ENCODE data around the gene TMSB10.
A peak's percentile ranks its signal among the peaks of the same experiment; 100 is the strongest.
"Not testable (repeated sequence)": the region's sequence is repeated elsewhere in the genome, so short reads cannot be mapped to it uniquely, and the experiment has no call there.

TMSB10 gene

DNA sequence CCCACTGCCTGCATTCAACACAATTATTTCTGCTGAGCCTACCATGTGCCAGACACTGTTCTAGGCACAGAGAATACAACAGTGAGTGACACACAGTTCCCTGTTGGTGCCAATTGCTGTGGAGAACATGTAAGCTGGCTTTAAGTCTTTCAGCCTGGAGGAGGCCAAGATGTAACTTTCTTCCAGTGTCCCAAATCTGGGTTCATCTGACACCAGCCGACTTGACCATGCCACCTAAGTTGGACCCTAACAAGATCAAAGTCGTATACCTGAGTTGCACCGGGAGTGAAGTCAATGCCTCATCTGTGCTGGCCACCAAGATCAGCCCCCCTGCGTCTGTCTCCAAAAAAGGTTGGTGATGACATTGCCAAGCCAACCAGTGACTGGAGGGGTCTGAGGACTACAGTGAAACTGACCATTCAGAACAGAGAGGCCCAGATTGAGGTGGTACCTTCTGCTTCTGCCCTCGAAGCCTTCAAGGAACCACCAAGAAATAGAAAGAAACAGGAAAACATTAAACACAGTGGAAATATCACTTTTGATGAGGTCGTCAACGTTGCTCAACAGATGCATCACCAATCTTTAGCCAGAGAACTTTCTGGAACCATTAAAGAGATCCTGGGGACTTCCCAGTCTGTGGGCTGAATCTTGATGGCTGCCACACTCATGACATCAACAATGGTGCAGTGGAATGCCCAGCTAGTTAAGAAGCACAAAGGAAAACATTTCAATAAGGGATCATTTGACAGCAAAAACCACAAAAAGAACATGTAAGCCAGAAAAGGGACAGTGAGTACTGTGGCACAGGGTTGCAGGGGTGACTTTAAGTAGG is 30.9 kb upstream of the TMSB10 start:
- TF ChIP-seq, protein P1, sequence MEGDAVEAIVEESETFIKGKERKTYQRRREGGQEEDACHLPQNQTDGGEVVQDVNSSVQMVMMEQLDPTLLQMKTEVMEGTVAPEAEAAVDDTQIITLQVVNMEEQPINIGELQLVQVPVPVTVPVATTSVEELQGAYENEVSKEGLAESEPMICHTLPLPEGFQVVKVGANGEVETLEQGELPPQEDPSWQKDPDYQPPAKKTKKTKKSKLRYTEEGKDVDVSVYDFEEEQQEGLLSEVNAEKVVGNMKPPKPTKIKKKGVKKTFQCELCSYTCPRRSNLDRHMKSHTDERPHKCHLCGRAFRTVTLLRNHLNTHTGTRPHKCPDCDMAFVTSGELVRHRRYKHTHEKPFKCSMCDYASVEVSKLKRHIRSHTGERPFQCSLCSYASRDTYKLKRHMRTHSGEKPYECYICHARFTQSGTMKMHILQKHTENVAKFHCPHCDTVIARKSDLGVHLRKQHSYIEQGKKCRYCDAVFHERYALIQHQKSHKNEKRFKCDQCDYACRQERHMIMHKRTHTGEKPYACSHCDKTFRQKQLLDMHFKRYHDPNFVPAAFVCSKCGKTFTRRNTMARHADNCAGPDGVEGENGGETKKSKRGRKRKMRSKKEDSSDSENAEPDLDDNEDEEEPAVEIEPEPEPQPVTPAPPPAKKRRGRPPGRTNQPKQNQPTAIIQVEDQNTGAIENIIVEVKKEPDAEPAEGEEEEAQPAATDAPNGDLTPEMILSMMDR (IDR thresholded peaks at IDR 0.05; ENCODE audit: low read depth, low read length, missing control alignments): no peak
- no peak overlapping the region for H3K4me3 ChIP-seq (replicated peaks; ENCODE audit: low read depth, low read length)
- DNase-seq (ENCODE audit: extremely low read depth, low read depth): no peak

- DNase-seq (ENCODE audit: extremely low read depth, low read depth): no peak
- TF ChIP-seq, protein P1 (IDR thresholded peaks at IDR 0.05; ENCODE audit: low read depth, low read length, missing control alignments): no peak
- H3K4me3 ChIP-seq (replicated peaks; ENCODE audit: low read depth, low read length): no peak overlapping the region
Measured at GRCh38 chr2:84875213-84875560, 30.3 kb upstream of the TMSB10 start.

GRCh38 chr2:84875619-84876018 is 29.8 kb upstream of the TMSB10 start:
- not testable (repeated sequence) for H3K4me3 ChIP-seq (replicated peaks; ENCODE audit: low read depth, low read length)

DNA sequence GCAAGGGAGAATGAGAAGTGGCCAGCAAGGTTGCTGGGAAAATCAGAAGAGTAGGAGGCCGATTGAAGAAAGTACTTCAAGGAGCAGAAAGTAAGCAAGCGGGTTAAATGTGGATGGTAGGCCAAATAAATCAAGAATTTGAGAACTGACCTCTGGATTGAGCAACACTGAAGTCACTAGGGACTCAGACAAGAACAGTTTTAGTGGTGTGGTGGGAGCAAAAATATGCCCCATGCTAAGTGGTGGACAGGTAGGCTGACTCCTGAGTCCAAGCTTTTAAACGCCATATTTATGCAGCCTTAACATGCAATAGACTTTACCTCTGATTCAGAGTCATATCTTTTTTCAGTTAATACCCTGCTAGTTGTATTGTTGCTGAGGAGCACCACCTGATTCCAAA is 29.1 kb upstream of the TMSB10 start:
- DNase-seq (ENCODE audit: extremely low read depth, low read depth): no peak
- TF ChIP-seq, protein P1 (IDR thresholded peaks at IDR 0.05; ENCODE audit: low read depth, low read length, missing control alignments): no peak
- H3K4me3 ChIP-seq (replicated peaks; ENCODE audit: low read depth, low read length): no peak overlapping the region

More at GRCh38 chr2:84875619-84876018, 29.8 kb upstream of the TMSB10 start:
- not testable (repeated sequence) for DNase-seq (ENCODE audit: extremely low read depth, low read depth)

- TF ChIP-seq, protein P1 (IDR thresholded peaks at IDR 0.05; ENCODE audit: low read depth, low read length, missing control alignments): no peak
- H3K4me3 ChIP-seq (replicated peaks; ENCODE audit: low read depth, low read length): no peak overlapping the region
- DNase-seq (ENCODE audit: extremely low read depth, low read depth): no peak
Measured at GRCh38 chr2:84878459-84878858, 27.0 kb upstream of the TMSB10 start.

DNA sequence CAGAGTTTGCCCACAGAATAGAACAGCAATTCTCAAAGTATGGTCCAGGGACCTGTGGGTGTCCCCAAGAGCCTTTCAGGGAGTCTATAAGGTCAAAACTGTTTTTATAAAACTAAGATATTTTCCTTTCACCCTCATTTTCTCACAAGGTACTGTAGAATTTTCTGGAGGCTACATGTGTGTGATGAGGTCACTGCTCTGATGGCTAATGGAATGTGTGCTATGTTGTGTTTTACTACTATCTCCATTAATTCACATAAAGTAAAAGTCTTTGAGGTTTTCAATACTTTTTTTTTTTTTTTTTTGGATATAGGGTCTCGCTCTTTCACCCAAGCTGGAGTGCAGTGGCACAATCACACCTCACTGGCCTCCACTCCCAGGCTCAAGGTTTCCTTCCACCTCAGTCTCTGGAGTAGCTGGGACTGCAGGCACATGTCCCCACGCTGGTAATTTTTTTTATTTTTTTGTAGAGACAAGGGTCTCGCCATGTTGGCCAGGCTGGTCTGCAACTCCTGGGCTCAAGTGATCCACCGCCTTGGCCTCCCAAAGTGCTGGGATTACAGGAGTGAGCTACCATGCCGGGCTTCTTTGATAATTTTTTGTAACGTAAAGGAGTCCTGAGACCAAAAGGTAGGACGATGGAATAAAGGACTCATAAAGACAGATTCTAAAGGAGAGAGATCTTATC is 26.4 kb upstream of the TMSB10 start:
- TF ChIP-seq, protein P1 (IDR thresholded peaks at IDR 0.05; ENCODE audit: low read depth, low read length, missing control alignments): no peak
- H3K4me3 ChIP-seq (replicated peaks; ENCODE audit: low read depth, low read length): no peak overlapping the region

DNA sequence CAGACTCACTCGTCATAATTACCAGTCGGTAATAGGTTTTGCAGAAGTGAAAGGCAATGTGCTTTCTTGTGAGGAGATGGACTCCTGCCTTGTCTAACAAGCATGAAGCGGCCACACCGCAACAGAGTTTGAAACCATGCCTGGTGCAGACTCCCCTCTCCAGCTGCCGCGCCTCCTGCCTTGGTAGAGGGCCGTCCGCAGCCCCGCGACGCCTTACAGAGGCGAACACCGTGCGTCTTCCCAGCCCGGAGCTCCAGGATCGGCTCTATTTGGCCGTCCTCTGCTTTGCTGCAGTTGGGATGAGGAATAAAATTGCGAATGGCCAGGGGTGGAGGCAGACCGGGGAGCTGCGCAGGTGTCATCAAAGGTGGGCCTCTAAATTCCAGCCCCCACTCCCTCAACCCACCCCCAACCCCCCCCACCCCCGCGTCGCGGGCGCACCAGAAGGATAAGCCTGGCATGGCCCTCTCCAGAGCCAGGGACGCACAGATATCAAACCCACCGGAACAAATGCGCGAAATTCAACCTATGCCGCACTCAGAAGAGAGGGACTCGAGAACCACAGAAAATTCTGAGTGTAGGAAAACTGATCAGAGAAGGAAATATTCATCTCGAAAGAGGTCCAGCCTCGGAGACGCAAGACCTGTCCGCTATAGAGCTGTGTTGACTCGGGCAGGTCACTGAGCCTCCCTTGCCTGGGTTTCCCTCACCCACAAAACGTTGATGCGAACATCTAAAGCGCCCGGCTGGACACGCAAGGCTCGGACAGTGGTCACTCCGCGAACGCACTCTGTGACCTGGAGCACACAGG is 25.7 kb upstream of the TMSB10 start:
- TF ChIP-seq, protein P1 (IDR thresholded peaks at IDR 0.05; ENCODE audit: low read depth, low read length, missing control alignments): no peak
- peak overlapping the region; percentile 47 for H3K4me3 ChIP-seq (replicated peaks; ENCODE audit: low read depth, low read length)
- no peak for DNase-seq (ENCODE audit: extremely low read depth, low read depth)

More for the DNA sequence above, 26.4 kb upstream of the TMSB10 start:
- no peak for DNase-seq (ENCODE audit: extremely low read depth, low read depth)

Measured in HFF-Myc (cell line).